HL-60 (cell line): ENCODE results near the gene SHF.

Experiments used
- CTCF ChIP-seq: IDR thresholded peaks from one replicate; pipeline ENCODE4 v1.5.1; 2011; ENCODE audit warnings: low read length, control low read depth, inconsistent platforms; ENCODE audit not compliant: insufficient read depth
- GABPA ChIP-seq: IDR thresholded peaks from 2 replicates; pipeline ENCODE4 v1.6.1; 2012; ENCODE audit warnings: low read depth
- POLR2AphosphoS5 ChIP-seq: IDR thresholded peaks from 2 replicates; pipeline ENCODE4 v1.6.1; 2012; ENCODE audit warnings: low read depth

GRCh38 chr15:45147606-45148005 lies 40.2 kb downstream of the SHF start:
- TF ChIP-seq CTCF, result no peak
- TF ChIP-seq POLR2AphosphoS5, result no peak
- no peak for TF ChIP-seq GABPA
